ENCODE measurements around the gene C16orf46.

The C16orf46 gene

DNA sequence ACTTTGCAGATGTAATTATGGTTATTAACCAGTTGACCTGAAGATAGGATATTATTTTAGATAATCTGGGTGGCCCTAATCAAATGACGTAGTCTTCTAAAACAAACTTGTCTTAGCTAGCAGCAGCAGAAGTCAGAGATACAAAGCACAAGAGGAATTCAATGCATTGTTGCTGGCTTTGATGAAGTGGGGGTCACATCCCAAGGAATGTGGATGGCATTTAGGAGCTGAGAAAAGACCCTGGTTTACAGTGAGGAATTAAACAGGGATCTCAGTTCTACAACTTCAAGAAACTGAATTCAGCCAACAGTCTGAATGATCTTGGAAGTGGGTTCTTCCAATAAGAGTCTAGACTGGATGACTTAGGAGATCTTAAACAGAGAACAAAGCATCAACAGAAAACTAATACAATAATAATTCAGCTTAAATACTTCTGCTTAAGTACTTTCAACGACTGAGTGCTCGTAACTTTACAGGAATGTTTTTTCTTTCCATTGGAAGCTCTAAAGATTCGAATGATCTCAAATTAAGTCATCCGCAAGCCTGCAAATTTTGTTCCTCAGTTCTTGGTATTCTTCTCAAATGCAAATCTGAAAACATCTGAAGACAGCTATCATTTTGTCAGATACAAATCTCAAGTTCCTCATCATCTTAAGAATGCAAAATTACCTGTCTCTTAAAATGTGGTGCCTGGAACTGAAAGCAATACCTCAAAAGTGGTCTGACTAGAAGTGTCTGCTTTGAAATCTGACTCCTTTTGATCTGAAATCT, 3.3 kb downstream of the C16orf46 start:
- DNase-seq, result no peak

DNA sequence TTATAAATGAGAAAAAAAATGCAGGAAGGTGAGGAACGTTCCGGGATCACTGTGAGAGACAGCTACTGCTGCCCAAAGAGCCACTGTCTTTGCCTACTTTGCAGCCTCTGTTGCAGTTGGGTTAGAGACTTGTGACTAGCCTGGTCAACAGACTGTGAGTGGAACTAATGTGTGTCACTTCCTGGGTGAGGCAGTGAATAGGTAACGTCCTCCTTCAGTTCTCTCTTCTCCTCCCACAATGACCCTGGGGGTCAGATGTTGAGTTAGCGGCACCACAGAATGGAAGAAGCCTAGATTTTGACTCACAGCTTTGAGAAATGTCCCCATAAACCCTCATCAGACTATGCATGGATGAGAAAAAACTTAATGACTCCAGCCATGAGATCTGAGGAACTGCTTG, 5.2 kb downstream of the C16orf46 start:
- no peak for DNase-seq

DNA sequence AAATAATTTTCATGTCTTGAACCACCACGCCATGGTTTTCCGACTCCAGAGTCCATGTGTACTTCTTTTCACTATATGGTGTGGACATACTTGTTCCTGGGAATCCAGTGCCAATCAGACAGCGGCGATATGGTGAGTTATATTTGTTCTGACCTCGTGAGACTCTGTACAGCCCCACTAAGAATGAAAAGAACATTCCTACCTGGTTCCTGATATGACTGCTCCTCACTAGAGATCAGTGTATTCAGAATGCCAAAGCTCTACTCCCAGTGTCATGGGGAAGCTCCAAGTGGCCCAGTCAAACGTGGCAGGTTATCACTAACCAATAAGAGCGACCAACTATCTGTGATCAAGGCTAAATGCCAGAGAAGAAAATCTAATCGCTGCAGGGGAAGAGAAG, 6.1 kb downstream of the C16orf46 start:
- no peak for DNase-seq

DNA sequence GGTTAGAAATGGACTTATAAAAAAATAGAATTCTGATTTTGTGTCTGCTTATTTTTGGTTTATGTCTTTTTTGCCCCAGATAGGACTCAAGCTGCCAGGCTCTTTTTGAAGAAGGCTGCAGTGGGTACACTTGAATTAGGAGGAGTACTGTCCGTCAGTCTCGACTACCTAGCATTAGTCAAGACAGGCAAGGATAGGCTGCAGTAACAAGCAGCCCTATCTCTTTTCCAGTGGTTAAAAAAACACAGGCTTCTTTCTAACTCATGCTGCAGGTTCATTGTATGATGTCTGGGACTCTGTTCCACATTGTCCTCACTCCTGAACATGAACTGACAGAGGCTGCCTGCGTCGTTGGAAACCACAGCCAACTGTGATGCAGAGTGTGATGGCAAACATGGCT, 8.0 kb downstream of the C16orf46 start:
- no peak for DNase-seq

DNA sequence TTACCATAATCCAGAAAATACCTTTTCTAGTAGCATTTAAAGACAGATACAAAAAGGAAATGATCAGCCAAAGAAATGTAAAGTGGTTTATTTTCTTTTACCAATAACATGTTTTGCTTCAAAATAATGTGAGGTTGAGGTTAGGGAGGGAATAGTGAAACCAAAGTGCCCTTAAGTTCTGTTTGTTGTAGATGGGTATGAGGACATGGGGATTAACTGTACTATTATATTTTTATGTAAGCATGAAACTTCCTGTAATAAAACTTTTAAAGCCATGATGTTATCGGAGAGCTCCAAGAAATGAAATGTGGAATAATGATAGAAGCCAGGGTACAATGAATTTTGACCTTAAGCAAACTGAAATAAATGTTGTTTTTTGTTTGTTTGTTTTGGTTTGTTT, 9.9 kb downstream of the C16orf46 start:
- no peak for DNase-seq

DNA sequence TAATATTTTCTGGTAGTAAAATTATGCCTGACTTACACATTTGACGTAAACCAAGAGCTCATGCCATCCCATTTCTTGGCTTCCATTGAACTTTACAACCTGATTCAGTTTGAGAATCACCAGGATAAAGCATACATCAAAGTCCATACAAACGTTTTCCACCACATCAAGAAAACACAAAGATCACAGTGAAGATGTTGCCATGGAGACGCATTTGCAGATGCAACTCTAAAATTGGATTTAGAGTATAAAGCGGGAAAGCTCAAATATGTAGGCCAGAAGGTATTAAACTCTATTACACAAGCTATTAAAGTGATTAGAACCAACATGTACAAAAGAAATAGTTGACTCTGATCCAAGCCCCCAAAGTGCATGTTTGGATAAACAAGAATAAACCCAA, 10.4 kb downstream of the C16orf46 start:
- no peak for DNase-seq

DNA sequence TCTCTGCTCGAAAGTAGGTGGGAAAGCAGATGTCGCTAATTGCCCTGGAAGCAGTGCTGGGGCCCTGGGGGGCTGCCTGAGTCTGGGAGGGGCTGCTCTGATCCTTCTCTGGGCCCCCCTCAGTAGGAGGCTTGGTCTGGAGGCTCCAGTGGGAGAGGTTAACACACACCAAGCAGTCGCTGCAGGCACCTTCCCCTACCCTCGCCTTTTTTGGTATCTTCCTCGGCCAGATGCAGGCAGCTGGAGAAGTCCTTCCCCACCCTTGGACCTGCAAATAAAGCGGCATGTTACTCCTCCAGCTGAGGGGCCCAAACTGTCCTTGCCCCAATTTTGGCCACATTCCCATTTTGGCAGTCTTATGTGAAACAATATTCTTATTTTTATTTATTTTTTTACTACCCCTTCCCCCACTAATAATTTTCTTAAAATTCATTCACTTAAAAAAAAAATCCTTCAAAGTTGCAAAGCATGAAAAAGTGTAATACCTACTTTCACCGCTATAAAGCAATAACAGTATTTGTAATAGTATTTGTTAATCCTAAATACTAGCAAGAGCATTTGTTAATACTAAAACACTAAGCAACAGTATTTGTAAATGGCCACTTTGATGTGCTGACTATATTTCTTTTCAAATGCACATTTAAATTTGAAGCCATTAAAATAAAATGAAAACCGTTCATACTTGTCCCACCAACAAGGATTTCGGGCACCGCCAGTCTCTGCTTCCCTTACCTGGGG, 15.0 kb downstream of the C16orf46 start:
- DNase-seq, result no peak

DNA sequence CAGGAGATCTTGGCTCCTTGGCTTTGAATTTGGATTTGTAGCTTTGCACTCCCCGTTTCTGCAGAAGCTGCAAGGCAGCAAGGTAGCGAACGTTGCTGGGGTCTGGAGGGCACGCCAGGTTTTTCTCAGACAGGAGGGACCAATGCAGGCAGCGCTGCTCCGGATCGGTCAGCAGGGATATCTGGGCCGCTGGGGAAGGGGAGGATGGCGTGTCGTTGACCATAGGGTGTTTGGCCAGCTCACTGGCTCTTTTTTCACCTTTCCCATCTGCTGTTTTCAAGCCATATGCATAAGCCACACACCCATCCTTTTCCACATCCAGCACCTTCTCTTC, 15.8 kb downstream of the C16orf46 start:
- no peak for DNase-seq

DNA sequence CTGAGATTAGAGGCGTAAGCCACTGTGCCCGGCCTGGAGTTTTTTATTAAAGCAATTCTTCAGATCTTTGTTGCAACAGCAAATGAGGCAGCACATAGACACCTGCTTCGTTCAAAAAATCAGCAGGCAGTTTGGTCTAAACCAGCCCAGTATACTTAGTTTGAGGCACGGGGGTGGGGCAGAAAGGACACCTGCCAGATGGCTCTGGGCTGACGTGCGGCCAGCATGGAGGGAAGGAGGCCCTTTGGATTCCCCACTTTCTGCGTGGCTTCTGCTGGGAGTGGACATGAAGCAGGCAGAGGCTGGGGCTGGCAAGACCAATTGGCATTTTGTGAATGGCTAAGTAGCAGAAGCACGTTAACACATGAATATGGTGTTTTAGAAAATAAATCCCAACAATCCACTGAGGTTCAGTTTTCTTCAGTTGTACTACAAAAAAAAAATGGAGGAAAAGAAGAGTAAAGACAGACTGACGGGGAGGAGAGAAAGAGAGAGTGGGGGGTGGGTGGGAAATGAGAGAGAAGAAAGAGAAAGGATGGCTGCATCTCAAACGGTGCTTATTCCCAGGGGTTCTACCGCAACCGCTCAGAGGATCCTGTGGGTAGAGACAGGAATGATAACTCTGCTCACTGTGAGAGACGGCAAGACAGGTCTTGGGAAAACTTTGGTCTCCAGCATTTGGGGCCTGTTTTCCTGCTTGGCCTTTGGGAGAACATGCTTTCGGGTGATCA, 16.3 kb downstream of the C16orf46 start:
- DNase-seq, result no peak

DNA sequence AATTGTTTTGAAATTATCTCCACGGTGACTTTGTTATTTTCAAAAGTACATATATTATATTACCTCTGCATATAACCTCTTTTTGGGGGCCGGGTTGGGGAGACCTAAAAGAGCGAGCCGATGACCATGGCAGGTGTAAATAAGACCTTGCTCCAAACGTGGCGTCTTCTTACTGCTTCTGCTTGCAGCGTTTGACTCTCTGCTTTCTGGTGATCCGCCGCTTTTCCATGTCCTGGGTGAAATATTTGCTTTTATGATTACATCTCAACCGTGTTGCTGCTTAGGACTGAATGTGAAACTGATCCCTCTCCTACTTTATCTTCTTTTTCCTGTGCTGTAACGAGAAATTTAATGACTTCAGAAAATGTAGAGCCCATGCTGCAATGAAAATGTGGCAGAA, 23.3 kb downstream of the C16orf46 start:
- no peak for DNase-seq

DNA sequence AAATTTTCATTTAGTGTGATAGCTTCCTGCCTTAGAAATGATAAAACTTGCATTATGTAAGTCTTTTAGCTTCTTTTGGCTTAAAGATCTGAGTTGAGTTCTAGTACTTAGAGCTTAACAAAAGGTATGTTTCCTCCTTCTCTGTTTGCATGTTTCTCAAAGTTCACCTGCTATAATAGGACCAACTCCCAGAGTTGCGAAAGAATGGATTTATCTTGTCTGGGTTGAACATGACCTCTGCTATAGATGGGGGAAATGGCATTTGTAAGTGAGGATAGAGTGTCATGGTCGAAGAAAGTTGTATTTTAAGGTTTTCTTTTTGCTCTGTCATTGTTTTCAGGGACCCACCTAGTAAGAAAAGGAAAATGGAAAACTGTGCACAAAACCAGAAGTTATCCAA, 34.2 kb downstream of the C16orf46 start:
- no peak for DNase-seq

DNA sequence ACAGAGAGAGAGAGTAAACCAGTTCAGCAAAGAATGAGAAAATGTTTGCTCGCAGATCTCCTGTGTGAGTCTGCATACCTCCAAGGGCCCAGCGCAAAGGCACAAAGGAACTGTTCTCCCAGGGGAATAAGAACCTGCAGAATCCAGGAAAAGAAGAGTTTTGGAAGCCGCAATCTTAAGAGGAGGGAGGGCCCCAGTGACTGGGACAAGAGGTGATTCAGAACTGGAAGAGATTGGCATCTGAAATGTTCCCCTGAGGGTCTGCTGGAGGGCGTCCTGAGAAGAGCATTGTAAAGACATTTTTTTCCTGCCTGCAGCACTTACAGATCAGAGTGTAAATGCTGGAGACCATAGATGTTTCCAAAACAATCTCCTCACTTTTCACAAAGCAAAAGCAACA, 35.3 kb downstream of the C16orf46 start:
- no peak for DNase-seq

DNA sequence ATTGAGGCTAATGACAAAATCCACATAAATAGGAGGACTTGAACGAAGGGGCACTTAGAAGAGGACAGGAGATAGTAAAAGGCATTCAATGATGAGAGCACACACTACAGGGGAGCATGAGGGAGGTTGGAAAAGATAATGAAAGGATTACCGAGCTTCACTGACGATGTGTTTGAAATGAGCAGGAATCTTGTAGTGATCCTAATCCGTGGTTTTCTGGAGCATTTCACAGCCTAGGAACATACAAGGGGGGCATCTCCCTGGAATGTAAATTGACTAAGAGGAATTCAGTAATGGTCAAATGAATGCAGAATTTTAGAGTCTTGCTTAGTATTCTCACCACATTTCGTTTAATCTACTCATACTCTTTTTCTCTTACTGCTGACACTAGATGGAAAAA, 36.2 kb downstream of the C16orf46 start:
- DNase-seq, result no peak

DNA sequence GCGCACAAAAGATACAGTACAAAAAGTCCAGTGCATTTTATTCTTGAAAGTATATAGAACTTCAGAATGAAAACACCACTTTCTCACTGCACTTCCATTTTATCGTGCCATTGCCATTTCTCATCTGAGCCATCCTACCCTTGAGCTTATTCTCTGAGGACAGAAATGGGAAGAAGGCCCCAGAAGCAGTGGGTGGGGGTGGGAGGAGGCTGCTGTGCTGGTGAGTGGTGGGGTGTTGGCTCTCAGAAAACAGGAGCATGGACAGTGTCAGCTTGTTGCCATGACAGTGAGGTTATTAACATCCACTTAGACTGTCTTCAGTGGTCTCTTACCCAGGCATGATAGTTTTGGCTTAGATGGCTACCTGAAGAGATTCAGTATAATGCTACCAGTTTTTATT, 36.9 kb downstream of the C16orf46 start:
- DNase-seq, result no peak

DNA sequence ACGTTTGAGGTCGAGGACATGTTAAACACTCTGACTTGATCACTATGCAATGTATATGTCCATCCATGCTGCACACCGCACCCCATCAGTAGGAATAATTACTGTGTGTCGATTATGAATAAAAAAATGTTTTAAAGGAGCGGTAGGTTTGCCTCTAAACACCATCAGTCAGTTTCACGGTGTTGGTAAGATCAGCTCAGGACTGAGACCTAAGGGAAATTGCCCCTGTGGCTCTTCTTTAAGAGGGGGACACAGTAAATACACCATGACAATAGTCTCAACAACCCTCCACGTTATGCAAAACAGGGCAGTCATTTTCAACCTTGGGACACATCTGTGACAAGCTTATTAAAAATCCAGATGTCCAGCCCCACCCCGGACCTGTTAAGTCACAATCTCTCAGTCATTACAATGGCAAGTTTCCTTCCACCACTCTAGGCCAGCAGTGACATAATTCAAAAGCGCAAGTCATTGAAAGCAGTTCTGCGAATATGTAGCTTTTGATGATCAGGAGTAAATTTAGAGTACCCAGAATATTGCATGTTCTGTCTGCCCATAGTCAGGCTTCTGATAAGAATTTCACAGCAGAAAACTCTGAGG, 40.2 kb downstream of the C16orf46 start:
- DNase-seq, result peak; percentile 76

DNA sequence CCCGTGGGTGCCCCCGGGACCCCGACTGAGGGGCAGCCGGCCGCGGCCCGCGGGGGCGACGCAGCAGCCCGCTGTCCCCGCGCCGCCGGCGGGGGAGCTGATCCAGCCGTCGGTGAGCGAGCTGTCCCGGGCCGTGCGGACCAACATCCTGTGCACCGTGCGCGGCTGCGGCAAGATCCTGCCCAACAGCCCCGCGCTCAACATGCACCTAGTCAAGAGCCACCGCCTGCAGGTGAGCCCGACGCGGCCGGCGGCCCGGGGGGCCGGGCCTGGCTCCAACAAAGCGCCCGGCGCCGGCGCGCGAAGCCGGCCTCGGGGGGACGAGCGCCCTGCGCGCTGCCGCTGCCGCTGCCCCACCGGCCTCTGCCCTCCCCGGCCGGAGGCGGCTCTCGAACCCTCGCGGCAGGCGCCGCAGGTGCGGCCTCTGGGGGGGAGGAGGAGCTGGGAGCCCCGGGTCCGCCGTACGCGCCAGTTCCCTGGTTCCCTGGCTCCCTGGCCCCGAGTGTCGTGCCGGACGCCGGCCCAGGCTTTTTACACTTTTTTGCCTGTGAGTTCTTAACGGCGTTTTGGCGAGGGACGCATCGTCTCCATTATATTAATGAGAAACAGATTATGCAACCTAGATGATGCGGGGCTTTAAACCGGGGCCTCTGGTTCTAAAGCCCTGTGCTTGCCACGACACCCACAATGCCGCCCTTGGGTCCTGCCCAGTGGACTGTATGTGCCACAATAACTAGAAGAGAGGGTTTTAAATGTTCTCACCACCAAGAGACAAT, 40.9 kb downstream of the C16orf46 start:
- peak; percentile 46 for DNase-seq

DNA sequence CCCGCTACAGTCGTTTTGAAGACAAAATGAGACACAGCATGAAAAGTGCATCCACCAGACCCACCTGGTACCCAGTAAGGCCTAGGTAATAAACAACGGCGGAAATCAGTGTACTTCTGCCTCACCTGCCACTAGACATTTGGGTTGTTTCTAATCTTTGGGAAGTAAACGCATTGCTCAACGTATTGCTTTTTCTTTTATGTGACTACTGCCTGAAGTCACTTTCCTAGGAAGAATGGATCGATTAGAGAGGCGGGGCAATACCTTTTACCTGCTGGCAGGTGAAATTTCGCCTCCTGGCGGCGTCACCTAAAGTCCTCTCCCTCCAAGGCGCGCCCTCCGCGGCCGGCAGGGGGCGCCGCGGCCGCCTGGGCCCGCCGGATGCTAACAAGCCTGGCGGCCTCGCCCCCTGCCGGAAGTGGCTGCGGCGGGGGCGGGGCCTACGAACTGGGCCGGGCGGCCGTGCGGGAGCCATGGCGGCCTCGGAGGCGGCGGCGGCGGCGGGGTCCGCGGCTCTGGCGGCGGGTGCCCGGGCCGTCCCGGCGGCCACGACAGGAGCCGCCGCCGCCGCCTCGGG, 41.6 kb downstream of the C16orf46 start, which contains the start of gene ATMIN:
Gene ATMIN (plus strand): TSS at position 445 of the 577 bp plus-strand sequence. CDS start 29 bp downstream, at position 474.
- peak; percentile 89 for DNase-seq

DNA sequence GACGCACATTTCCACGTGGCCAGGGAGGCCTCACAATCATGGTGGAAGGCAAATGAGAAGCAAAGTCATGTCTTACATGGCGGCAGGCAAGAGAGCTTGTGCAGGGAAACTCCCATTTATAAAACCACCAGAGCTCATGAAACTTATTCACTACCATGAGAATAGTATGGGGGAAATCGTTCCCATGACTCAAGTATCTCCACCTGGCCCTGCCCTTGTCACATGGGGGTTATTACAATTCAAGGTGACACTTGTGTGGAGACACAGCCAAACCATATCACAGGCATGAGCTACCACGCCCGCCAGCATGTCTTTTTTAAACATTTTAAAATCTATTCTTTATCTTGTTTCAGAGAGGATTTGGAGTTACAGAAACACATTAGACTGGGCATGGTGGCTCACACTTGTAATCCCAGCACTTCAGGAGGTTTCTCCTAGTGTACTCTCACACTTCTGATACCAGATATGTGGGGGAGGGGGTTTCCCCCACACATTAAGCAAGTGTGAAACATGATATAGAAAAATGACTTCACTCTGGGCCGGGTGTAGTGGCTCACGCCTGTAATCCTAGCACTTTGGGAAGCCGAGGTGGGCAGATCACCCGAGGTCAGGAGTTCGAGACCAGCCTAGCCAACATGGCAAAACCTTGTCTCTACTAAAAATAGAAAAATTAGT, 47.0 kb downstream of the C16orf46 start:
- DNase-seq, result no peak

DNA sequence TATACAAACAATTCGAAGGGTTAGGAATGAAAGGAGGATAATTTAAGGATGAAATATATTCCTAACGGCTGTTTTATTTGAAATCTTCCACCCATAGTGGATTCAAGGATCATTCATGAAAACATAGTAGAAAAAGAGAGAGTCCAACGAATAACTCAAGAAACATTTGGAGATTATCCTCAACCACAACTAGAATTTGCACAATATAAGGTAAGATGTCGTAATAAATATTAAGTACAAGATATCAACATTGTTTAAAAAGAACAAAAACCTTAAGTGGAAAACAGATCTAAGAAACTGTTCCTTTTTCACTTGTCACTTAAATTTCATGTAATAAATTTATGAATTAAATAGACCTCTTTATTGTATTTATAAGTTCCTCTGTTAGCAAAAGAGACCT, 50.6 kb downstream of the C16orf46 start:
- no peak for DNase-seq

DNA sequence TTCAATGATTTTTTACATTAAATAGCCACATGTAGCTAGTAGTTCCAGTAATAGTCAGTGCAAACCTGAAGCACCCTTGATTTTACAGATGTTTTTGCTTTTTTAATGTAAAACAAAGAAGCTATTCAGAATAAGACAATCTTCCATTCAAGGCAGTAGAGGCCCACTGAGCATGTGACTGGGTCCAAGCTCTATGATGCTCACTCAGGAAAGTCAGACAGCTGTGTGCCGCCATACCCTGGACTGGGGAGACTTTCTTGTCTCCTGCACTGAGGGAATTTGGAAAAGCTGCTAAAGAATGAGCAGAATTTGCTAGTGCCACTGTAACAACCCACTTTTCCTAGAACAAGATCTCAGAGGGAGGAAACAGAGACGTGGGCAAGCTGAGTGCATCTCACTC, 58.5 kb downstream of the C16orf46 start:
- DNase-seq, result no peak

DNA sequence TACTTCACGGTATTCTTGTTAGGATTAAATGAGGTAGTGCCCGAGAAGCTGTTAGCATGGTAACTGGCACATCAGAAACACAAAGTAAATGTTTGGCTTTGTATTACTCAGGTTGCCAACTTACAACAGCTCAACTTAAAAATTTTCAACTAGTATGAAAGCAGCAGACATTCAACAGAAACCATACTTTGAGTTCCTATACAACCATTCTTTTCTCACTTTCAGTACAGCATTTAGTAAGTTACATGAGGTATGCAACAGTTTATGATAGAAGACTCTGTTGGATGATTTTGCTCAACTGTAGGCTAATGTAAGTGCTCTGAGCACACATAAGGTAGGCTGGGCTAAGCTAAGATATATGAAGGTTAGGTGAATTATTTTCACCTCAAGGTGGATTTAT, 62.4 kb downstream of the C16orf46 start:
- no peak for DNase-seq

DNA sequence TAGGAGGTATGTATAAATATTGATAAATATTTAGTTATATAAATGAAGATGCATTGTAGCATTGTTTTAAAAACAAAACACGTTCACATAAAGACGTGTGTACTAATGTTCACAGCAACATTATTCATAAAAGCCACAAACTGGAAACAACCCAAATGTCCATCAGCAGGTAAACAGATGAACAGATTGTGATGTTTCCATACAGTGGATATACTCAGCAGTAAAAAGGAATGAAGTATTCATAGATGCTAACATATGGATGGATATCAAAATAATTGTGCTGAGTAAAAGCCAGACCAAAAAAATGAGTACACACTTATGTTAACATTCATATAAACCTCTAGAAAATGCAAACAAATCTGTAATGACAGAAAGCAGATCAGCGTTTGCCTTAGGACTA, 64.1 kb downstream of the C16orf46 start:
- no peak for DNase-seq
